SW 1271 (cell line): ENCODE data around the gene TIMM8A.
"Not testable (repeated sequence)": the region's sequence is repeated elsewhere in the genome, so short reads cannot be mapped to it uniquely, and the experiment has no call there.

Source experiments
- DNase-seq, 2 experiments: peaks; one replicate each; lab custom pipeline; 2025; lab: John Stamatoyannopoulos, UW

Gene TIMM8A

DNA sequence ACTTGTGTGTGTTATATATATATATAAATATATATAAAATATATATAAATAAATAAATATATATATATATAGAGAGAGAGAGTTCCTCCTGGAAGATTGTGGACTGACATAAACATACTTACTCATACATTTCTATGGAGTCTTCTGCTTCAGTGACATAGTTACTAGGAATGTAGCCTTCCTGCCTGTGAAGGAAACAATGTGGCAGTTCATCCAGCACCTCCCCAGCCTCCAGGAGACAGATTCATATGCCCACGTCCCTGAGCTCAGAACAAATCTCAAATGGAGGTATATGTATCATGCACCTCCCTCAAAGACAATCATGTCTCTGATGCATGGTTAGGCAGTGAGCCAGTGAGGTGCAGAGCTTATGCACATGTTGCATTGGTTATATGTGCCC lies 11.4 kb upstream of the TIMM8A start:
- DNase-seq = no peak

GRCh38 chrX:101357166-101357795 lies 8.7 kb upstream of the TIMM8A start:
- no peak for DNase-seq

- DNase-seq = no peak
Observed at GRCh38 chrX:101349193-101349562, 636 bp upstream of the TIMM8A start.

DNA sequence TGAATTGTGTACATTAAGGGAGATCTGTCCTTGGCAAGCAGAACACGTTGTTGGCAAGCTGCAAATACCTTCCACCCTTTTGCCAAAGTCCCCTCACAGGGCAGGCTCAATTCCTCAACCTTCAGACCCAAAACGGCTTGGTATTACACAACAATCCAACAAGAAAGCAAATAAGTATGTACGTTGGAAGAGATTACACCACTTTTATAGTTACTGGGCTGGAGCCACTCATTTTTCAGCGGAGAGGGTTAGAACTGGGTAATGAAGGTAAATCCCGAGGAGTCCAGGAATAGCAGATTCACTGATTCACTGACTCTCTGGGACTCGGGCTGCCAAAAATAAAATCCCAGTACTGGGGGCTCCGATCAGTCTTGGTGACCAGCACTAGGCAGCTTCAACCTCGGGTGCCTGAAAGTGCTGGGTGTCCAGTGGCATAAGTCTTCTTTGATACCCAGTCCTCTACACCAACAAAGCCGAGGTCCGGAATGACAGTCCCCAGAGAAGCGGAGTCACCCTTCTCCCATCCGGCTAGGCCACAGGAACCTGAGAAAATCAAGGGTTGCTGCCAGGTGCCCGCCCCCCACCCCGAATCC lies 587 bp downstream of the TIMM8A start:
- DNase-seq = no peak

GRCh38 chrX:101337776-101338271 lies 10.7 kb downstream of the TIMM8A start:
- DNase-seq = no peak

GRCh38 chrX:101334310-101334709 lies 14.2 kb downstream of the TIMM8A start:
- DNase-seq = not testable (repeated sequence)

- DNase-seq = not testable (repeated sequence)
Observed at GRCh38 chrX:101326600-101326999, 21.9 kb downstream of the TIMM8A start.

DNA sequence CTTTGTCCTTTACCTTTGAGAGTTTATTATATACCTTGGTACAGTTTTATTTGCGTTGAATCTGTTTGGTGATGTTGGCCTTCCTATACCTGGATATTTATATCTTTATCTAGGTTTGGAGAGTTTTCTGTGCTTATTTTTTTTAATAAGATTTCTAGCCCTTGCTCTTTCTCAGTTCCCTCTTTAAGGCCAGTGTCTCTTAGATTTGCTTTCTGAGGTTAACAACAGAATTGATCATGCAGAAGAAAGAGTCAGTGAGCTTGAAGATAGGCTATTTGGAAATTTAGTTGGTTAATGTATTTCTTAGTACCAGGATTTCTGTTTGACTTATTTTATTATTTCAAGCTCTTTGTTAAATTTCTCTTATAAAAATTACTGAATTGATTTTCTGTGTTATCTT lies 44.8 kb downstream of the TIMM8A start:
- no peak for DNase-seq
